SK-N-SH treated with all-trans-retinoic acid at 6 μM for 48 hours (cell line): ENCODE measurements around the gene NDUFAF2.

Experiments
- ESRRG ChIP-seq: fragments of 250-450 bp; sonication (Bioruptor Pico); IDR thresholded peaks from 2 replicates; pipeline ENCODE4 v1.6.1; 2021; ENCODE audit warnings: mild to moderate bottlenecking
- RARB ChIP-seq: fragments of 250-450 bp; sonication (Bioruptor Pico); IDR thresholded peaks from 2 replicates; pipeline ENCODE4 v1.8.0; 2021; ENCODE audit warnings: mild to moderate bottlenecking, moderate library complexity
- TOX ChIP-seq: fragments of 250-450 bp; sonication (Bioruptor Pico); IDR thresholded peaks from 2 replicates; pipeline ENCODE4 v1.8.0; 2021; ENCODE audit warnings: mild to moderate bottlenecking, moderate library complexity, borderline replicate concordance
- ZFP3 ChIP-seq: fragments of 250-450 bp; sonication (Bioruptor Pico); IDR thresholded peaks from 2 replicates; pipeline ENCODE4 v1.5.0; 2020; ENCODE audit warnings: mild to moderate bottlenecking, moderate library complexity
- TF ChIP-seq, protein P1 (sequence below): fragments of 250-450 bp; sonication (Bioruptor Pico); IDR thresholded peaks from 2 replicates; pipeline ENCODE4 v1.8.0; 2020; ENCODE audit warnings: mild to moderate bottlenecking, moderate library complexity, borderline replicate concordance
- TF ChIP-seq, protein P2 (sequence below): fragments of 250-450 bp; sonication (Bioruptor Pico); IDR thresholded peaks from 2 replicates; pipeline ENCODE4 v1.8.0; 2021; ENCODE audit warnings: low read depth, mild to moderate bottlenecking, moderate library complexity, borderline replicate concordance
- TF ChIP-seq, protein P3 (sequence below): fragments of 250-450 bp; sonication (Bioruptor Pico); IDR thresholded peaks from 2 replicates; pipeline ENCODE4 v1.5.1; 2020; ENCODE audit warnings: low read depth, mild to moderate bottlenecking, moderate library complexity

DNA sequence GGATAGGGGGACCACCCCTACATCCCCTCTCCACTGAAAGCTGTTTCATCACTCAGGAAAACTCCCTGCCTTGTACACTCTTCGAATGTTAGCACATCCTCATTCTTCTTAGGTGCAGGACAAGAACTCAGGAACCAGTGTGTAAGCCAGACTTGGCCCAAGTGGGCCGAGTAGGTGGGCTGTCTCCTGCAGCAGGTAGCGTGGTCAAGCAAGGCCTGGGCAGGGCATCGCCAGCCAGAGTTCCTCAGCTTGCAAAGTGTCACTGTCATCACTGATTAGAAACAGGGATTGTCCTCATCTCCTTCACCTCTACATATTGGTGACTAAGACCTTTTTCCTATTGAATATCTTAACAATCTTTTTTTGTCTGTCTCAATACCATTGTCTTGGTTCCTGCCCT, 194.9 kb downstream of the NDUFAF2 start:
- TF ChIP-seq, protein P1, sequence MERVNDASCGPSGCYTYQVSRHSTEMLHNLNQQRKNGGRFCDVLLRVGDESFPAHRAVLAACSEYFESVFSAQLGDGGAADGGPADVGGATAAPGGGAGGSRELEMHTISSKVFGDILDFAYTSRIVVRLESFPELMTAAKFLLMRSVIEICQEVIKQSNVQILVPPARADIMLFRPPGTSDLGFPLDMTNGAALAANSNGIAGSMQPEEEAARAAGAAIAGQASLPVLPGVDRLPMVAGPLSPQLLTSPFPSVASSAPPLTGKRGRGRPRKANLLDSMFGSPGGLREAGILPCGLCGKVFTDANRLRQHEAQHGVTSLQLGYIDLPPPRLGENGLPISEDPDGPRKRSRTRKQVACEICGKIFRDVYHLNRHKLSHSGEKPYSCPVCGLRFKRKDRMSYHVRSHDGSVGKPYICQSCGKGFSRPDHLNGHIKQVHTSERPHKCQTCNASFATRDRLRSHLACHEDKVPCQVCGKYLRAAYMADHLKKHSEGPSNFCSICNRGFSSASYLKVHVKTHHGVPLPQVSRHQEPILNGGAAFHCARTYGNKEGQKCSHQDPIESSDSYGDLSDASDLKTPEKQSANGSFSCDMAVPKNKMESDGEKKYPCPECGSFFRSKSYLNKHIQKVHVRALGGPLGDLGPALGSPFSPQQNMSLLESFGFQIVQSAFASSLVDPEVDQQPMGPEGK (CRISPR knock-in tag) = no peak
- TF ChIP-seq ZFP3 (CRISPR knock-in tag) (no peak), TOX (no peak), ESRRG (no peak), RARB (CRISPR knock-in tag) (no peak)
- TF ChIP-seq, protein P2, sequence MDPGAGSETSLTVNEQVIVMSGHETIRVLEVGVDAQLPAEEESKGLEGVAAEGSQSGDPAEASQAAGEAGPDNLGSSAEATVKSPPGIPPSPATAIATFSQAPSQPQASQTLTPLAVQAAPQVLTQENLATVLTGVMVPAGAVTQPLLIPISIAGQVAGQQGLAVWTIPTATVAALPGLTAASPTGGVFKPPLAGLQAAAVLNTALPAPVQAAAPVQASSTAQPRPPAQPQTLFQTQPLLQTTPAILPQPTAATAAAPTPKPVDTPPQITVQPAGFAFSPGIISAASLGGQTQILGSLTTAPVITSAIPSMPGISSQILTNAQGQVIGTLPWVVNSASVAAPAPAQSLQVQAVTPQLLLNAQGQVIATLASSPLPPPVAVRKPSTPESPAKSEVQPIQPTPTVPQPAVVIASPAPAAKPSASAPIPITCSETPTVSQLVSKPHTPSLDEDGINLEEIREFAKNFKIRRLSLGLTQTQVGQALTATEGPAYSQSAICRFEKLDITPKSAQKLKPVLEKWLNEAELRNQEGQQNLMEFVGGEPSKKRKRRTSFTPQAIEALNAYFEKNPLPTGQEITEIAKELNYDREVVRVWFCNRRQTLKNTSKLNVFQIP = no peak
- TF ChIP-seq, protein P3, sequence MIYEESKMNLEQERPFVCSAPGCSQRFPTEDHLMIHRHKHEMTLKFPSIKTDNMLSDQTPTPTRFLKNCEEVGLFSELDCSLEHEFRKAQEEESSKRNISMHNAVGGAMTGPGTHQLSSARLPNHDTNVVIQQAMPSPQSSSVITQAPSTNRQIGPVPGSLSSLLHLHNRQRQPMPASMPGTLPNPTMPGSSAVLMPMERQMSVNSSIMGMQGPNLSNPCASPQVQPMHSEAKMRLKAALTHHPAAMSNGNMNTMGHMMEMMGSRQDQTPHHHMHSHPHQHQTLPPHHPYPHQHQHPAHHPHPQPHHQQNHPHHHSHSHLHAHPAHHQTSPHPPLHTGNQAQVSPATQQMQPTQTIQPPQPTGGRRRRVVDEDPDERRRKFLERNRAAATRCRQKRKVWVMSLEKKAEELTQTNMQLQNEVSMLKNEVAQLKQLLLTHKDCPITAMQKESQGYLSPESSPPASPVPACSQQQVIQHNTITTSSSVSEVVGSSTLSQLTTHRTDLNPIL = no peak
